Motor neuron (in vitro differentiated cells): ENCODE measurements around the gene SLMAP. TPM values are rescaled to one million over a fixed set of nuclear protein-coding genes. Genes with fewer than 3 reads are reported as not detected.

Source experiments
- ATAC-seq, 8 experiments: fragments of 200-7000 bp; cut with Tn5 transposase; replicated peaks in 6 of 8; 2 replicates each; pipeline ENCODE4 v1.8.0; 2021; ENCODE audit warnings: mild to moderate bottlenecking in 8 of 8, moderate library complexity in 8 of 8
- H3K27ac ChIP-seq, 2 donors: fragments of 250-450 bp; sonication (Bioruptor Pico); 2 replicates each; pipeline ENCODE4 v1.9.0; 2021; ENCODE audit warnings: antibody characterized with exemption in 2 of 2, mild to moderate bottlenecking in 2 of 2, moderate library complexity in 1 of 2
- H3K4me1 ChIP-seq, 2 donors: fragments of 250-450 bp; sonication (Bioruptor Pico); replicated peaks in 1 of 2; 2 replicates each; pipeline ENCODE4 v1.6.1; 2021; ENCODE audit warnings: antibody characterized with exemption in 2 of 2, mild to moderate bottlenecking in 2 of 2, moderate library complexity in 1 of 2
- H3K4me3 ChIP-seq, 5 donors: fragments of 250-450 bp; sonication (Bioruptor Pico); 2 replicates each; pipeline ENCODE4 v1.9.0; 2021; ENCODE audit warnings: antibody characterized with exemption in 5 of 5, mild to moderate bottlenecking in 5 of 5, moderate library complexity in 4 of 5
- WGBS, 10 experiments: fragments of 450-650 bp; shearing (Covaris generic); methylation state at CpG; one replicate each; pipeline ENCODE4 v1.0.0; 2022; 5-methylcytosine and 5-hydroxymethylcytosine counted together
- in situ Hi-C, 9 experiments: fragments of 400-800 bp; cut with MboI; loops; one replicate each; pipeline ENCODE4 v1.15.0; 2021; ENCODE audit warnings: low sequenced_read_pairs in 9 of 9, low pct_unique_long_range_greater_than_20kb in 2 of 9; ENCODE audit not compliant: unreplicated experiment in 9 of 9
- total RNA-seq, 8 experiments: library from RNA; unstranded; fragments of 300-600 nt; gene quantifications; 2 replicates each; pipeline versions ENCODE4 v1.2.3 to v1.2.4, GENCODE V29; 2022

Gene SLMAP
- total RNA-seq, 8 experiments from 2014 or later = 21.5 to 137 (median 32.8) TPM

DNA sequence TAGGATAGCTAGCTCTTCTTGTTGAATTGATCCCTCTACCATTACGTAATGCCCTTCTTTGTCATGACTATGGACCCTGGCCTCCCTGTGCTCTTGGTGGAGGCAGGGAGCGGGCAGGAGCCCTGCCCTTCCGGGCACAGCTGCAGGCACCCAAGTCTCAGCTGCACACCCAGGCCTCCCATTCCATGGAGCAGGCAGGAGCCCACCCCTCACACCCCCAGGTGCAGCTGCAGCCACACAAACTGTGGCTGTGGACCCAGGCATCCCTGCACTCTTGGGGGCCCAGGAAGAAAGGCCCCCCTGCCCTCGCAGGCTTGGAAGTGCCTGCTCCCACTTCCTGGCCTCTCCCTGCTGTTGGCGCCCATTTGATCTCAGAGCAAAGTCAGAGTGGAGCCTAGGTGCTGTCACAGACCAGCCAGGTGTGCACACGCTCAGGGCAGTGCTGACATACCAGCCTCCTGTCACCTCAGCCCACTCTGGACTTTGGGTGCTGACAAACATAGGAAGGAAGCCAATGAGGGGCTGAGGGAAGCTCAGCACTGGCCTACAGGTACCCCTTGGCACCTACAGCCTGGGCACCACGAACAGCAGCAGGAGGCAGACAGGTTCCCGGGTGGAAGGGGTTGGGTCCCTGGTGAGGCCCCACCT is 53.0 kb downstream of the SLMAP start:
- no peak overlapping the region for H3K27ac ChIP-seq
- in situ Hi-C loops = no loop called here
- 94 to 100% (median 100%) methylated on average over 1 to 3 of the region's 8 CpGs; no CpG with 5 or more reads in 5 of the 10 experiments for WGBS, 10 experiments
- ATAC-seq = no peak
- no peaks in the 10 kb centered on the region for H3K4me1 ChIP-seq
- H3K4me3 ChIP-seq = no peak overlapping the region

DNA sequence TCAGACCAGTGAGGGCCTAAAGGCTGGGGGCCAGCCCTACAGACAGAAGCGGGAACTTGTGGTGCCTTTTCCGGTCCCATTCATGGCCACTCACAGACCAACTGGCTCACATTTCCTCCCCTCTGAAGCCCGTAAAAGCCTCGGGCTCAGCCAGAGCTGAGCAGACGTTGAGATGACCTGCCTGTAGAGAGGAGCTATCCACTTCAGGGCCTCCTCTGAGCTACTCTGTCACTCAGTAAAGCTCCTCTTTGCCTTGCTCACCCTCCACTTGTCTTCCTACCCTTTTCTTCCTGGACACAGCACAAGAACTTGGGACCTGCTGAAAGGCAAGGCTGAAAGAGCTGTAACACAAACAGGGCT is 53.5 kb downstream of the SLMAP start:
- H3K4me1 ChIP-seq = no peaks in the 10 kb centered on the region
- 100% methylated on average over 1 of the region's 5 CpGs; no CpG with 5 or more reads in 9 of the 10 experiments for WGBS, 10 experiments
- in situ Hi-C loops = no loop called here
- no peak overlapping the region for H3K27ac ChIP-seq
- ATAC-seq = peak in 1 of 8 experiments; percentile 12
- no peak overlapping the region for H3K4me3 ChIP-seq

DNA sequence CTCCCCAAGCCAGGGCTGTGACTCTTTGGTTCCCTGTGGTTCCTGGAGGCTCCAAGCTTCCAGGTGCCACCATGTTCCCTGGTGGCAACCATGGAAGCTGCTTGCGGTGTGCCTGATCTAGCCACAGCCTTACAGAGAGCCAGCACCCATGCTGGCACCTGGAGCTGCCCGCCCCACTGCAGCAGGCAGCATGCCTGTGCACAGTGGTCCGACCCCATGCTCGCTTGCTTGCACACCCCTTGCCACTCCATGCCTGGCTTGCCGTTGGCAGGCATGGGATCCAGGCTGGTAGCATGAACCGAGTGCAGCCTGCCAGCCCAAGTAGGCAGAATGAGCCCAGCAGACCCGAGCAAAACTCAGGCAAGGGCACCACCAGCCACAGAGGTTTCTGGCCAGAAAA is 53.9 kb downstream of the SLMAP start:
- WGBS, 10 experiments = 79 to 100% (median 100%) methylated on average over 1 to 3 of the region's 7 CpGs; no CpG with 5 or more reads in 4 of the 10 experiments
- Histone ChIP-seq H3K4me1 (no peaks in the 10 kb centered on the region), H3K27ac (no peak overlapping the region), H3K4me3 (no peak overlapping the region)
- no peak for ATAC-seq
- in situ Hi-C loops = no loop called here

DNA sequence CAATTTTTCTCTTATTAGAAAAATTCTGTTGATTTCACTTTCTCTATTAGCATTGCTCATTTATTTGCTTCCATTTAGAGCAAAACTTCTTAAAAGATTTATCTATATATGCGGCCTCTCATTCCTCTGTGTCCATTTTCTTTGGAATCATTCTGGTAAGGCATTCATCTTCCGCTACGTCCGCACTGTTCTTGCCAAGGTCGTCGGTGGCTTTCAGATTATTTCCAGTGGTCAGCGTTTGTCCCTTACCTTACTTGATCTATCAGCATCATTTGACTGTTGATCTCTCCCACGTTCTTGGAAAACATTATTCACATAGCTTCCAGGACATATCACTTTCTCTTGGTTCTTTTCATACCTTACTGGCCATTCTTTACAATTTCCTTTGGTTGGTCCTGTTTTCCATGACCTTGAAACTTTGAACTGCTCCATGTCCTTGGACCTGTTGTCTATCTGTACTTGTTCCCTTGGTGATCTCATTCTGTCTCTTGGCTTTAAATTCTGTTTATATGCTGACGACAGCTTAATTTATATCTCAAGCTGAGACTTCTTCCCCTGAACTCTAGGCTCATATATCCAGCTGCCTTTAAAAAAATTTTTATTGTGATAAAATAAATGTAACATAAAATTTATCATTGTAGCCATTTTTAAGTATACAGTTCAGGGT is 54.5 kb downstream of the SLMAP start:
- in situ Hi-C loops = no loop called here
- no peak overlapping the region for H3K4me3 ChIP-seq
- ATAC-seq = no peak
- 80 to 98% (median 86%) methylated on average over 3 to 9 of the region's 9 CpGs for WGBS, 10 experiments
- no peaks in the 10 kb centered on the region for H3K4me1 ChIP-seq
- H3K27ac ChIP-seq = no peak overlapping the region

DNA sequence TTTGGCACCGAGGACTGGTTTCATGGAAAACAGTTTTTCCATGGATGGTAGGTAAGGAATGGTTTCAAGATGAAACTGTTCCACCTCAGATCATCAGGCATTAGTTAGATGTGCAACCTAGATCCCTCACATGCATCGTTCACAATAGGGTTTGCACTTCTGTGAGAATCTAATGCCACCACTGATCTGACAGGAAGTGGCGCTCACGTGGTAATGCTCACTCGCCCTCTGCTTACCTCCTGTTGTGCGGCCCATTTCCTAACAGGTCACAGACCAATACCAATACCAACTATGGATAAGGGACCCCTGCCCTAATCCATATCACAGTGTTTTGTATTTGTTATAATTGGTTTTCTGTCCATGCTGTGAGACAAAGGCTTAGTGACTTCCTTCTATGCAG is 58.9 kb downstream of the SLMAP start:
- no peak for ATAC-seq
- no peak overlapping the region for H3K4me3 ChIP-seq
- in situ Hi-C loops = no loop called here
- no peak overlapping the region for H3K27ac ChIP-seq
- H3K4me1 ChIP-seq = no peaks in the 10 kb centered on the region
- WGBS, 10 experiments = 90 to 100% (median 98%) methylated on average over 1 to 6 of the region's 6 CpGs; no CpG with 5 or more reads in 4 of the 10 experiments

DNA sequence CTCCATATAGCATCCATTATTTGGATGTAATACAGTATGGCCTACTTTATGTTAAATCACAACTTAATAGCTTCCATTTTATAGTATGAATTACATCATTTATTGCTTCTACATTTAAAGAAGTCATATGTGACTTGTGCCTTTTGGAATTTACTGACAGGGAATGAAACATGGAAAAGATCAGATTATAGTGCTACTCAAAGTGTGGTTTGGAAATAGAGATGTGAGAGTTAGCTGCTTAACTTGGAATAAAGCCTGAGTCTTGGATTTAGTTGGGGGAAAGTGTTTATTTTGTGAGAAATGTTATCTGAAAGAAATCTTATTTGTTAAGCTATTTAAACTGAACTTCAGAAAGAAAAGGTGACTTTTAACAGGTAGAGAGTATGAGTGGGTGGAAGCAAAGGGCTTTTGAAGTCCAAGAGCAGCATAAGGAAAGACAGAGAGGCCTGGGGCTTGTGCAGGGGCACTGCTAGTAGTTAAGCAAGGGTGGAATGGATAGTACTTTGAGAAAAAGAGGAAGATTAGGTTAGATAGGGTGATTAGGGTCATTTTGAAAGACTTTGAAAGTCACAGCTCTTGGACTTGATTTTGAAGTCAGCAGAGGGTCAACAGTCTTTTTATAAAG is 60.5 kb downstream of the SLMAP start:
- no peak overlapping the region for H3K27ac ChIP-seq
- H3K4me1 ChIP-seq = peaks cover 0 to 4% of the 10 kb centered on the region in 2 donors
- H3K4me3 ChIP-seq = no peak overlapping the region
- ATAC-seq = no peak
- in situ Hi-C loops = no loop called here

DNA sequence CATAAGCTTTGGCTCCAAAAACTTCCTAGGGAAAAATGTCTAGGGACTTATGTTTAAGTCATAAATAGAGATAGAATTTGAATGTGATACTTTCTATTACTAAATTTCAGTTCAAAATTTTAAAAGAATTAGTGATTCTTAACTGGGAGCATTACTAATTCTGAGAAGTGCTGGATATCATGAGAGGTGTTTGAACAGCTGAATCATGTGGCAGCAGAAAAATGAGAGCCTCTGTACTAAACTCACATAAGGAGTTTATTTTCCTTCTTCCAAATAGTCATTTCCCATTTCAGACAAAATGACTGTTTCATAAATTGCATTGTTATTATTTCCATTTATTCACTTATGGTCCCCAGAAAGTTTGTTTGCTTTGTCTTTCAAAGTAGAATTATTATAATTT is 62.7 kb downstream of the SLMAP start:
- ATAC-seq = no peak
- Histone ChIP-seq H3K4me3 (no peak overlapping the region), H3K4me1 (peaks cover 0 to 4% of the 10 kb centered on the region in 2 donors), H3K27ac (no peak overlapping the region)
- in situ Hi-C loops = no loop called here

DNA sequence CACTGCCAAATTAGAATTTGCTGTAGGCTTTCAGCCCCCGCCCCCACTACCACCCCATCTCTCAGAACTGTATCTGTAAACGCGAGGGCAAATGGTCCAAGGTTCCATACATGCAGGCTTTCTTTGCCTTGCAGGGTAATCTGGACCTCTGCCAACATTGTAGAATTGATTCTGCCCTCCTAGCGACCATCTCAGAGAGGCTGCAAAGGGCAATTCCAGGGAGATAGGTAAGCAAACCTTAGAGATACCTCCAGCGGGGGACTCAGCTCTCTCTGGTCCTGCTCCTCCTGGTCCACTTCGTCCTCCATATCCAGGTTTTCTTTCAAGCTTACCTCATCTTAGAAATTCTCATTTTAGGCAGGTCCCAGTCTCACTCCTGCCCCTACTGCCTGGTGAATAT is 64.4 kb downstream of the SLMAP start:
- in situ Hi-C loops = no loop called here
- Histone ChIP-seq H3K4me3 (no peak overlapping the region), H3K4me1 (peaks cover under 1 to 5% of the 10 kb centered on the region in 2 donors), H3K27ac (no peak overlapping the region)
- WGBS, 10 experiments = 60 to 88% (median 78%) methylated on average over 2 to 5 of the region's 6 CpGs; no CpG with 5 or more reads in 3 of the 10 experiments
- ATAC-seq = peak in 1 of 8 experiments; percentile 41

DNA sequence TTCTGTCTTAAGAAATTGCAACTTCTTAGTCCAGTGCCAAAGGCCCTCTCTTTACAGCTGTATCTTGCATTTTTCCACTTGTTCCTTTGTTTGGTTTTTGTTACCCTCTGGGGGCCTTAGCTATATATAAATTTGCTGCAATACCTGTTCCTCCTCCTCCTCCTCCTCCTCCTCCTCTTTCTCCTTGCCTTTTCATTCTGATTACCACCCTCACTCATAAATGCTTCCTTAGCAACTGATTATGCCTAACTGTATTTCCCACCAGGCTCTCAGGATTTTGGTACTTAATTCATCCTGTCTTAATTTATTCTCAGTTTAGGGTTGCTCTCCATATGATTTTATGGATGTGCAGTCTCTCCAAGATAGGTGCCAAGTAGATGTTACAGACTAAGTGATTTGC is 65.7 kb downstream of the SLMAP start:
- peaks cover 3 to 7% of the 10 kb centered on the region in 2 donors for H3K4me1 ChIP-seq
- in situ Hi-C loops = no loop called here
- no peak overlapping the region for H3K4me3 ChIP-seq
- H3K27ac ChIP-seq = no peak overlapping the region
- ATAC-seq = peak in 1 of 8 experiments; percentile 36

DNA sequence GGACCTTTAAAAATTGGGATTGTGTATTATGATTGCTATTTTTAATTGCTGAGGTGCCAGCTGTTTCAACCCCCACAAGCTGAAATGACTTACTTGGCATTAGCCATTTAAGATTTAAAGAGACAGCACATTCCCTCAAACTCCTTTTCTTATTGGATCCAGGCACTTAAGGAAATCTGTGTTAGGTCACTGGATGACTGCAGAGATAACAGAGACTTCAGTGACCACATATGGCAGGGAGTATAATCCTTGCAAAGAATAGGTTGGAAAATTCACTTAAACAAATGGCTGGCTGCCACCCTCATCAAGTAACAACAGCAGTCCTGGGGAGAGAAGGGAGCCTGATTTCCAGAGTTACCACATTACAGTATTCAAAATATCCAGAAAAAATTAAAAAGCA is 66.6 kb downstream of the SLMAP start:
- H3K4me1 ChIP-seq = peaks cover 3 to 7% of the 10 kb centered on the region in 2 donors
- no peak for ATAC-seq
- H3K27ac ChIP-seq = no peak overlapping the region
- H3K4me3 ChIP-seq = no peak overlapping the region
- in situ Hi-C loops = no loop called here

DNA sequence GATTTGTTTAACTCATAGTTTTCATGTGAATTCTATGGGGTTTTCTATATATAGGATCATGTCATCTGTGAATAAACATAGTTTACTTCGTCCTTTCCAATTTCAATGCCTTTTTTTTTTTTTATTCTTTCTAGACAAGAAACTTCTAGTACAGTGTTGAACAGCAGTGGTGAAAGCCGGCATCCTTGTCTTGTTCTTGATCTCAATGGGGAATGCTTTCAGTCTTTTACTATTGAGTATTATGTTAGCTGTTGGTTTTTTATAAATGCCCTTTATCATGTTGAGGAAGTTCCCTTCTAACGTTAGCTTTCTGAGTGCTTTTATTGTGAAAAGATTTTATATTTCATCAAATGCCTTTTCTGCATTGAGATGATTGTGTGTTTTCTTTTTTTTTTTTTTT is 69.0 kb downstream of the SLMAP start:
- Histone ChIP-seq H3K4me1 (peaks cover 3 to 7% of the 10 kb centered on the region in 2 donors), H3K27ac (no peak overlapping the region), H3K4me3 (no peak overlapping the region)
- no peak for ATAC-seq
- in situ Hi-C loops = no loop called here
- 24 to 70% (median 41%) methylated on average over 2 to 3 of the region's 3 CpGs for WGBS, 10 experiments

DNA sequence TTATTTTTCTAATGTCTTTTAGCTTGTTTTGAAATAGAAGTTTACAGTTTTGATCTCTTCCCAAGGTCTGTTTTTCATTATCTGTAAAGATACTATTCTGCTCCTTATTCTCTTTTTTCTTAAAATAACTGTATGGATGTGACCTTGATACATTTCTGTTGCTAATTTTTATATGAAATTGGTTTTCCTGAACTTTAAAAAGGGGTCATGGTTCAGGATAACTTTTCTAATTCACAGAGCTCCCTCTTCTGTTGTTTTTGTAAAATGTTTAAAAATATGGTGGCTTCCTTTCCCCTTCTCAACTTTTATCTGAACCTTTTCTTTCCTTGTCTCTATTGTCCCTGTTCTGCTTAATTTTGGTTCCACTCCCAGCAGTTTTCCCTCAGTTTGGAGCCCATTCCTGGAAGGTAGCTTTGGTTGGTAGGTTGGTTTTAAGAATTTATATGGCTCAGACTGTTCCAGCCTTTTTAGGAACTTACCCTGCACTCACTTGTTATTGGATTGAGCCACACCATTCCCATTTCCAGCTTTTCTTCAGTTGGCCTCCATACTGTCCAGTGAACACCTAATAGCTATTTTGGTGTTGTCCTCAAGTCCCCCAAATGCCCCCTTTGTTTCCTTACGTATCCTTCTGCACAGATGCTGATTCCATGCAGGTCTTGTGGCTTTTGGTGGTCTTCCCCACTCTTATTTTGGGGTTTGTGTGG is 70.3 kb downstream of the SLMAP start:
- in situ Hi-C loops = no loop called here
- 71 to 100% (median 100%) methylated on average over 1 of the region's 1 CpG; no CpG with 5 or more reads in 3 of the 10 experiments for WGBS, 10 experiments
- H3K27ac ChIP-seq = no peak overlapping the region
- no peak for ATAC-seq
- no peak overlapping the region for H3K4me3 ChIP-seq
- H3K4me1 ChIP-seq = peaks cover 3% of the 10 kb centered on the region in 2 donors

DNA sequence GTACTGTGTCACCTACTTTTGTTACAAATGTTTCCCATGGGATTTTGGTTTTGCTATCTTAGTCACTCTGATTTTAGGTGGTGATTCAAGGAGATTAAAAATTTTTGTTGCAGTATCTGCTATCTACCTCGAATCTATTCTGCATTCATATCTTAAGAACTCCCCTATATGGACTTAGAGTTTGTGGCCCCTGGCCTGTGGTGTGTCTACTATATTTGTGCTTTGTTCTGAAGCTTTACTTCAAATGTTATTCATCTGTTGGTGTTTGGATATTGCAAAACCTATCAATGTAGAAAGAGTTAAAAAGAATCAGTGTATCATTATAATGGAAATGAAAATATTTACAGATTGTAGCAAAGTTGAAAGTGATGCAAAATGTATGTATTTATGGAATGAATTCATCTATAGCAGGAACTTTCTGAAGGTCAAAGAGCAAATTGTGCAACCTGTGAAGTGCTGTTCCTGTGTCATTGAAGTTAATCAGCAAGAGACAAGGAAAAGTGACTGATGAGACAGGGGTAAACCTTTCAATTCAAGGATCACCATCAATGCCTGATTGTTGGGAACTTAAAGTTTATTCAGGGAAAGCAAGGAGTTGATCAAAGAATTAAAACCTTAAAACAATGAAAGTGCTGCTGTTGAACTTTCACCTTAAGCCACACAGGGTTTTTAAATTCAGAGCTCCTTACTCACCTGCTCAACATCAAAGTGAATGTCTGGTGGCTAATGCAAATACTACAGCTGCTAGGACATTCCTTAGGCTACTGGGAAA is 71.0 kb downstream of the SLMAP start:
- Histone ChIP-seq H3K27ac (no peak overlapping the region), H3K4me3 (no peak overlapping the region), H3K4me1 (peaks cover 3% of the 10 kb centered on the region in 2 donors)
- 0 to 100% (median 71%) methylated on average over 1 of the region's 1 CpG; no CpG with 5 or more reads in 4 of the 10 experiments for WGBS, 10 experiments
- ATAC-seq = no peak
- in situ Hi-C loops = no loop called here
